ENCODE data around the gene CA10. TPM values are rescaled to one million over a fixed set of nuclear protein-coding genes. Genes with fewer than 3 reads are reported as not detected.

The CA10 gene
- total and polyA plus RNA-seq, 2 donors (not counting 1 experiment from before 2014, with no cell fraction given), result not detected

- no CpG with 5 or more reads among the region's 2 CpGs for WGBS (ENCODE audit: insufficient coverage)
- ATAC-seq (ENCODE audit: low read depth), result no peak
- Histone ChIP-seq H3K9ac (ENCODE audit: low read length) (no peak overlapping the region), H3K4me2 (replicated peaks; ENCODE audit: low read depth, low read length, poor library complexity, severe bottlenecking) (no peak overlapping the region), H2AFZ (ENCODE audit: insufficient read depth, low read depth, low read length, poor library complexity, severe bottlenecking) (no peak overlapping the region), H4K20me1 (ENCODE audit: control insufficient read depth, insufficient read depth, low read length, poor library complexity, severe bottlenecking) (no peaks in the 10 kb centered on the region), H3K9me3 (ENCODE audit: control extremely low read depth in 1 of 3, control insufficient read depth in 2 of 3, insufficient read depth in 1 of 3, low read length in 2 of 3) (peaks cover 0 to 9% (median 0%) of the 10 kb centered on the region in 3 donors), H3K36me3 (replicated peaks in 1 of 2; ENCODE audit: control extremely low read depth in 1 of 2, control insufficient read depth in 1 of 2, extremely low read depth in 1 of 2, insufficient read depth in 2 of 2, low read length in 1 of 2) (no peaks in the 10 kb centered on the region), H3K4me1 (ENCODE audit: control insufficient read depth in 2 of 2, insufficient read depth in 2 of 2, low read length in 2 of 2) (no peaks in the 10 kb centered on the region), H3K4me3 (ENCODE audit: control extremely low read depth in 1 of 5, extremely low read depth in 1 of 5, insufficient read depth in 1 of 5, low read depth in 2 of 5, low read length in 4 of 5) (no peak overlapping the region), H3K79me2 (ENCODE audit: control insufficient read depth, insufficient read depth, low read length) (no peaks in the 10 kb centered on the region), H3K27me3 (replicated peaks in 1 of 4; ENCODE audit: control extremely low read depth in 1 of 4, control insufficient read depth in 3 of 4, insufficient read depth in 4 of 4, low read length in 3 of 4) (no peaks in the 10 kb centered on the region), H3K27ac (ENCODE audit: low read length in 2 of 2) (no peak overlapping the region)
- H3K4me1 Mint-ChIP-seq, result no peaks in the 10 kb centered on the region
- POLR2A ChIA-PET, result no interaction called here
- H3K9me3 Mint-ChIP-seq (ENCODE audit: insufficient read depth), result peaks cover 5% of the 10 kb centered on the region
- intact Hi-C loops (cut with micrococcal nuclease), result no loop called here
- CTCF ChIA-PET, result no interaction called here
- TF ChIP-seq CTCF (IDR thresholded peaks at IDR 0.05), result no peak
- no peak for TF ChIP-seq EZH2 (IDR thresholded peaks at IDR 0.05; ENCODE audit: borderline replicate concordance, insufficient read depth, low read depth, low read length, poor library complexity, severe bottlenecking)
- H3K27me3 Mint-ChIP-seq, result no peaks in the 10 kb centered on the region
- H3K27ac Mint-ChIP-seq, result no peak overlapping the region
- H3K4me3 Mint-ChIP-seq, result no peak overlapping the region
- no peak for DNase-seq
Observed at GRCh38 chr17:52064791-52065211, 93.7 kb downstream of the CA10 start.

- POLR2A ChIA-PET, result no interaction called here
- ATAC-seq (ENCODE audit: low read depth), result no peak
- Mint-ChIP-seq H3K4me1 (no peaks in the 10 kb centered on the region), H3K4me3 (no peak overlapping the region), H3K27me3 (no peaks in the 10 kb centered on the region), H3K9me3 (ENCODE audit: insufficient read depth) (no peaks in the 10 kb centered on the region), H3K27ac (no peak overlapping the region)
- Histone ChIP-seq H3K4me1 (ENCODE audit: control insufficient read depth in 2 of 2, insufficient read depth in 2 of 2, low read length in 2 of 2) (no peaks in the 10 kb centered on the region), H4K20me1 (ENCODE audit: control insufficient read depth, insufficient read depth, low read length, poor library complexity, severe bottlenecking) (no peaks in the 10 kb centered on the region), H3K27me3 (replicated peaks in 1 of 4; ENCODE audit: control extremely low read depth in 1 of 4, control insufficient read depth in 3 of 4, insufficient read depth in 4 of 4, low read length in 3 of 4) (no peaks in the 10 kb centered on the region), H3K9me3 (ENCODE audit: control extremely low read depth in 1 of 3, control insufficient read depth in 2 of 3, insufficient read depth in 1 of 3, low read length in 2 of 3) (no peaks in the 10 kb centered on the region), H3K4me2 (replicated peaks; ENCODE audit: low read depth, low read length, poor library complexity, severe bottlenecking) (no peak overlapping the region), H3K27ac (ENCODE audit: low read length in 2 of 2) (no peak overlapping the region), H3K9ac (ENCODE audit: low read length) (no peak overlapping the region), H3K4me3 (ENCODE audit: control extremely low read depth in 1 of 5, extremely low read depth in 1 of 5, insufficient read depth in 1 of 5, low read depth in 2 of 5, low read length in 4 of 5) (no peak overlapping the region), H2AFZ (ENCODE audit: insufficient read depth, low read depth, low read length, poor library complexity, severe bottlenecking) (no peak overlapping the region), H3K79me2 (ENCODE audit: control insufficient read depth, insufficient read depth, low read length) (no peaks in the 10 kb centered on the region), H3K36me3 (replicated peaks in 1 of 2; ENCODE audit: control extremely low read depth in 1 of 2, control insufficient read depth in 1 of 2, extremely low read depth in 1 of 2, insufficient read depth in 2 of 2, low read length in 1 of 2) (no peaks in the 10 kb centered on the region)
- no CpG with 5 or more reads among the region's 1 CpG for WGBS (ENCODE audit: insufficient coverage)
- CTCF ChIA-PET, result no interaction called here
- intact Hi-C loops (cut with micrococcal nuclease), result no loop called here
- no peak for DNase-seq
- TF ChIP-seq EZH2 (IDR thresholded peaks at IDR 0.05; ENCODE audit: borderline replicate concordance, insufficient read depth, low read depth, low read length, poor library complexity, severe bottlenecking) (no peak), CTCF (IDR thresholded peaks at IDR 0.05) (no peak)
Observed at GRCh38 chr17:52049496-52049895, 109.0 kb downstream of the CA10 start.
